Activated naive CD8-positive, alpha-beta T cell (primary cell): Measurements from ENCODE around the gene COA4.

Source experiments
- H3K27ac Mint-ChIP-seq: one replicate; pipeline ENCODE4 v1.8.0; 2021; ENCODE audit warnings: mixed read lengths
- H3K27me3 Mint-ChIP-seq: one replicate; pipeline ENCODE4 v1.8.0; 2021; ENCODE audit warnings: mixed read lengths
- H3K36me3 Mint-ChIP-seq: one replicate; pipeline ENCODE4 v1.8.0; 2021; ENCODE audit warnings: mixed read lengths
- H3K4me1 Mint-ChIP-seq: one replicate; pipeline ENCODE4 v1.8.0; 2021; ENCODE audit warnings: low read depth, mixed read lengths
- H3K4me3 Mint-ChIP-seq: one replicate; pipeline ENCODE4 v1.8.0; 2021; ENCODE audit warnings: mild to moderate bottlenecking, mixed read lengths
- H3K9me3 Mint-ChIP-seq: one replicate; pipeline ENCODE4 v1.8.0; 2021; ENCODE audit warnings: low read depth, mixed read lengths

The COA4 gene

GRCh38 chr11:73878771-73879170 lies 2.1 kb upstream of the COA4 start:
- peak overlapping the region; percentile 41 for H3K4me3 Mint-ChIP-seq
- peaks cover 40% of the 10 kb centered on the region for H3K4me1 Mint-ChIP-seq
- no peak overlapping the region for H3K27ac Mint-ChIP-seq
- no peaks in the 10 kb centered on the region for H3K9me3 Mint-ChIP-seq
- H3K36me3 Mint-ChIP-seq, result peaks cover 15% of the 10 kb centered on the region
- H3K27me3 Mint-ChIP-seq, result no peaks in the 10 kb centered on the region

GRCh38 chr11:73875840-73876239 lies 806 bp downstream of the COA4 start:
- Mint-ChIP-seq H3K4me3 (peak overlapping the region; percentile 100), H3K9me3 (no peaks in the 10 kb centered on the region), H3K36me3 (peaks cover 10% of the 10 kb centered on the region), H3K4me1 (peaks cover 45% of the 10 kb centered on the region), H3K27me3 (no peaks in the 10 kb centered on the region), H3K27ac (peak overlapping the region; percentile 100)

GRCh38 chr11:73875380-73875779 lies 1.3 kb downstream of the COA4 start:
- H3K9me3 Mint-ChIP-seq, result no peaks in the 10 kb centered on the region
- H3K4me1 Mint-ChIP-seq, result peaks cover 45% of the 10 kb centered on the region
- H3K4me3 Mint-ChIP-seq, result peak overlapping the region; percentile 100
- peak overlapping the region; percentile 100 for H3K27ac Mint-ChIP-seq
- peaks cover 10% of the 10 kb centered on the region for H3K36me3 Mint-ChIP-seq
- H3K27me3 Mint-ChIP-seq, result no peaks in the 10 kb centered on the region

- H3K4me1 Mint-ChIP-seq, result peaks cover 36% of the 10 kb centered on the region
- no peaks in the 10 kb centered on the region for H3K9me3 Mint-ChIP-seq
- H3K36me3 Mint-ChIP-seq, result peaks cover 7% of the 10 kb centered on the region
- H3K27me3 Mint-ChIP-seq, result no peaks in the 10 kb centered on the region
- peak overlapping the region; percentile 86 for H3K27ac Mint-ChIP-seq
- no peak overlapping the region for H3K4me3 Mint-ChIP-seq
Observed at GRCh38 chr11:73872749-73873357, 3.8 kb downstream of the COA4 start.

- peaks cover 18% of the 10 kb centered on the region for H3K4me1 Mint-ChIP-seq
- H3K9me3 Mint-ChIP-seq, result no peaks in the 10 kb centered on the region
- H3K27me3 Mint-ChIP-seq, result no peaks in the 10 kb centered on the region
- no peak overlapping the region for H3K4me3 Mint-ChIP-seq
- H3K27ac Mint-ChIP-seq, result no peak overlapping the region
- peaks cover 3% of the 10 kb centered on the region for H3K36me3 Mint-ChIP-seq
Observed at GRCh38 chr11:73870261-73870660, 6.4 kb downstream of the COA4 start.

- Mint-ChIP-seq H3K27ac (peak overlapping the region; percentile 72), H3K36me3 (peaks cover 3% of the 10 kb centered on the region), H3K4me1 (peaks cover 10% of the 10 kb centered on the region), H3K4me3 (no peak overlapping the region), H3K27me3 (no peaks in the 10 kb centered on the region), H3K9me3 (no peaks in the 10 kb centered on the region)
Observed at GRCh38 chr11:73869332-73869949, 7.2 kb downstream of the COA4 start.

DNA sequence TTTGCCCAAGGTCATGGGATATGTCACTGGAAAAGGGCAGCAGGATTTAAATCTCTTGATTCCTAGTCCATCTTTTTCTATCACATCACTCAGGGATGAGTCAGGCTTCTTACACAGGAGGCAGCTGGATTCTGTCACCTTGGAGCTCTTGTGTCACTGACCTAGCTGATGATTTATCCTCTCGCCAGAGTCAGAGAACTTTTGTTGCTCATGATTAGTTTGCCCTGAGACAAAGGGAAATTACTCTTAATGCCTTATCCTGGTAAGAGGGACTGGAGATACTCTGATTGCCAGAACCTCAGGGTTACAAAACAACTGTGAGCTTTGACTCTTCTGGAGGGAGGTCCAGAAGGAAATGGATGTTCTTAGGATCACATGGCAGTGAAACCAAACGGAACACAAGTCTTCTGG lies 10.1 kb downstream of the COA4 start:
- no peaks in the 10 kb centered on the region for H3K4me1 Mint-ChIP-seq
- no peak overlapping the region for H3K27ac Mint-ChIP-seq
- H3K36me3 Mint-ChIP-seq, result peaks cover 5% of the 10 kb centered on the region
- no peaks in the 10 kb centered on the region for H3K9me3 Mint-ChIP-seq
- no peak overlapping the region for H3K4me3 Mint-ChIP-seq
- no peaks in the 10 kb centered on the region for H3K27me3 Mint-ChIP-seq

- Mint-ChIP-seq H3K9me3 (no peaks in the 10 kb centered on the region), H3K27ac (no peak overlapping the region), H3K36me3 (peaks cover 5% of the 10 kb centered on the region), H3K4me3 (no peak overlapping the region), H3K27me3 (no peaks in the 10 kb centered on the region), H3K4me1 (no peaks in the 10 kb centered on the region)
Observed at GRCh38 chr11:73866095-73866579, 10.5 kb downstream of the COA4 start.

- H3K36me3 Mint-ChIP-seq, result peaks cover 14% of the 10 kb centered on the region
Observed at GRCh38 chr11:73862986-73863385, 13.7 kb downstream of the COA4 start.

GRCh38 chr11:73860202-73860601 lies 16.4 kb downstream of the COA4 start:
- Mint-ChIP-seq H3K4me3 (no peak overlapping the region), H3K36me3 (peaks cover 15% of the 10 kb centered on the region), H3K27me3 (no peaks in the 10 kb centered on the region), H3K27ac (no peak overlapping the region), H3K4me1 (no peaks in the 10 kb centered on the region), H3K9me3 (no peaks in the 10 kb centered on the region)

More at GRCh38 chr11:73862986-73863385, 13.7 kb downstream of the COA4 start:
- H3K4me1 Mint-ChIP-seq, result no peaks in the 10 kb centered on the region
- no peak overlapping the region for H3K4me3 Mint-ChIP-seq
- no peaks in the 10 kb centered on the region for H3K9me3 Mint-ChIP-seq
- H3K27ac Mint-ChIP-seq, result no peak overlapping the region
- H3K27me3 Mint-ChIP-seq, result no peaks in the 10 kb centered on the region

DNA sequence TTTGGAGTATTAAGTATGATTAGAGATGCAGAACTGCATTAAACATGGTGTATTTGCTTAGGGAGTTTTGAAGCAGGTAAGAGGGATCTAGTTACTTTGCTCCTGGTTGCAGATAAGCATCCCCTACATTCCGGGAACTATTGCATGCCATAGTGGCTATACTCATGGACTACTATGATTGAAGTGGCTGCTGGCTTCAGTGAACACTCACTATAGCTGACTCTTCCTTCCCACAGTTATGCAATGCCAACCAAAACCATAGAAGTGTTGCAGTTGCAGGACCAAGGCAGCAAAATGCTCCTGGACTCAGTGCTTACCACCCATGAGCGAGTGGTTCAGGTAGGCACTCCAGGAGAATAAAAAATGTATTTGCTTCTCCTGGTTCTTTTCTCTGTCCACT lies 17.0 kb downstream of the COA4 start:
- Mint-ChIP-seq H3K27me3 (no peaks in the 10 kb centered on the region), H3K9me3 (no peaks in the 10 kb centered on the region), H3K4me3 (no peak overlapping the region), H3K27ac (no peak overlapping the region), H3K36me3 (peaks cover 16% of the 10 kb centered on the region), H3K4me1 (no peaks in the 10 kb centered on the region)

DNA sequence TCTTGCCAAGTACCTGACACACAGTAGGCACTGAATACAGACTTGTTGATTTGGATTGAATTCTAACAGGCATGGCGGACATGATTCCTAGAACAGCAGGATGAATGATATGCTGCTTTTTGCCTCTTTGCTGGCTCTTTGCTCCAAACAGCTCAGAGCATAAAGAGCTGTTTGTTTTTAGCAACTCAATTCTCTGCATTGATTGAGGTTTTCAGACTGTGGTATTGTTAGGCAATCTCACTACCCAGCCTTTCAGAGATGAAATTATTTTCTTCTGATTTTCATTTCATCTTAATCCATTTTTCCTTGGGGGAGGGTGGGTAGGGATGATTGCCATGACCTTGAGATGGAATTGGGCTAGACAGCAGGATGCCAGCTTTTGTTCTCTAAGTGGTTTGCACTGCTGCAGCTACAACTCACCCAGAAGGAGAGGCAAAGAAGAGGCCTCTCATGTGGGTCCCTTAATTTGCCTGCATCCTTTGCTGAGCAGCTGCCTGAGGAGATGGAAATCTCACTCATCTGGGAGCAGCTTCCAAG lies 20.5 kb downstream of the COA4 start:
- peaks cover 22% of the 10 kb centered on the region for H3K36me3 Mint-ChIP-seq
- H3K4me3 Mint-ChIP-seq, result no peak overlapping the region
- H3K27ac Mint-ChIP-seq, result no peak overlapping the region
- no peaks in the 10 kb centered on the region for H3K4me1 Mint-ChIP-seq
- no peaks in the 10 kb centered on the region for H3K27me3 Mint-ChIP-seq
- H3K9me3 Mint-ChIP-seq, result no peaks in the 10 kb centered on the region

DNA sequence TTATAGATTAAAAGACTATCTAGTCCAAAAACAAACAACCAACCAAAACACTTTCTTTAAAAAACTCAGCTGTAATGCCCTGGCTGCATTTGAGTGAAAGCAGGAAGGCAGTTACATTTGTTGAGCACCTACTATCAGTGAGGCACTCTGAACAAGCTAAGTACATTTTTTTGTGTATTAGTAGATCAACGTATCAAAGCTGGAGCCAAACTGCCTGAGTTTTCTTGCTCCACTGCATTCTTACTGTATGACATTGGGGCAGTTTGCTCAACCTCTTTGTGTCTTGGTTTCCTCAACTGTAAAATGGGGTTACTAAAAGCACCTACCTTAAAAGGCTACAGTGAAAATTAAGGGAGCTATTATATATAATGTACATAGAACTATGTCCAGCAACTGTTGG lies 22.0 kb downstream of the COA4 start:
- Mint-ChIP-seq H3K4me3 (no peak overlapping the region), H3K36me3 (peaks cover 14% of the 10 kb centered on the region), H3K27ac (no peak overlapping the region), H3K4me1 (no peaks in the 10 kb centered on the region), H3K27me3 (no peaks in the 10 kb centered on the region), H3K9me3 (no peaks in the 10 kb centered on the region)

GRCh38 chr11:73852049-73852448 lies 24.6 kb downstream of the COA4 start:
- no peaks in the 10 kb centered on the region for H3K9me3 Mint-ChIP-seq
- H3K36me3 Mint-ChIP-seq, result peaks cover 19% of the 10 kb centered on the region
- no peaks in the 10 kb centered on the region for H3K4me1 Mint-ChIP-seq
- no peaks in the 10 kb centered on the region for H3K27me3 Mint-ChIP-seq
- no peak overlapping the region for H3K27ac Mint-ChIP-seq
- H3K4me3 Mint-ChIP-seq, result no peak overlapping the region

- Mint-ChIP-seq H3K4me3 (no peak overlapping the region), H3K9me3 (no peaks in the 10 kb centered on the region), H3K36me3 (peaks cover 21% of the 10 kb centered on the region), H3K27ac (no peak overlapping the region), H3K4me1 (no peaks in the 10 kb centered on the region), H3K27me3 (no peaks in the 10 kb centered on the region)
Observed at GRCh38 chr11:73851046-73851764, 25.4 kb downstream of the COA4 start.
